H9 (cell line): ENCODE measurements around the gene JAG2. TPM values are rescaled to one million over a fixed set of nuclear protein-coding genes. Genes with fewer than 3 reads are reported as not detected.

ENCODE experiments used
- DNase-seq: peaks from one replicate; pipeline ENCODE4 v3.0.0-alpha.2; 2017
- H2AFZ ChIP-seq: one replicate; pipeline ENCODE4 v1.6.1; 2013; ENCODE audit warnings: mild to moderate bottlenecking, low read length, control low read depth, moderate library complexity
- H2AK5ac ChIP-seq: 2 replicates; pipeline ENCODE4 v1.6.1; 2013; ENCODE audit warnings: low read length, control low read depth, mixed read lengths; ENCODE audit not compliant: insufficient read length
- H2BK120ac ChIP-seq: one replicate; pipeline ENCODE4 v1.6.1; 2013; ENCODE audit warnings: low read depth, mild to moderate bottlenecking, low read length, control low read depth, inconsistent platforms; ENCODE audit not compliant: poor library complexity, severe bottlenecking
- H2BK12ac ChIP-seq: 2 replicates; pipeline ENCODE4 v1.6.1; 2013; ENCODE audit warnings: low read length, control low read depth, mixed read lengths, low read depth; ENCODE audit not compliant: insufficient read length
- H2BK15ac ChIP-seq: 2 replicates; pipeline ENCODE4 v1.6.1; 2013; ENCODE audit warnings: low read depth, low read length, control low read depth
- H2BK20ac ChIP-seq: one replicate; pipeline ENCODE4 v1.6.1; 2013; ENCODE audit warnings: low read depth, mild to moderate bottlenecking, low read length, control low read depth, inconsistent platforms; ENCODE audit not compliant: poor library complexity, severe bottlenecking
- H2BK5ac ChIP-seq: 2 replicates; pipeline ENCODE4 v1.6.1; 2013; ENCODE audit warnings: low read length, control low read depth, mixed read lengths; ENCODE audit not compliant: insufficient read length
- H3K14ac ChIP-seq: 2 replicates; pipeline ENCODE4 v1.6.1; 2013; ENCODE audit warnings: low read length, control low read depth; ENCODE audit not compliant: insufficient read depth
- H3K18ac ChIP-seq: 2 replicates; pipeline ENCODE4 v1.6.1; 2013; ENCODE audit warnings: low read depth, mild to moderate bottlenecking, mixed read lengths, low read length, control low read depth; ENCODE audit not compliant: insufficient read length
- H3K23ac ChIP-seq: 2 replicates; pipeline ENCODE4 v1.6.1; 2013; ENCODE audit warnings: low read length, control low read depth, mixed read lengths, low read depth; ENCODE audit not compliant: insufficient read length
- H3K23me2 ChIP-seq: 2 replicates; pipeline ENCODE4 v1.6.1; 2013; ENCODE audit warnings: low read depth, mild to moderate bottlenecking, mixed read lengths, low read length, control low read depth; ENCODE audit not compliant: insufficient read length, poor library complexity, severe bottlenecking
- H3K27ac ChIP-seq: 2 replicates; pipeline ENCODE4 v1.5.1; 2013; ENCODE audit warnings: low read length, control low read depth, mixed read lengths, low read depth; ENCODE audit not compliant: insufficient read length
- H3K27me3 ChIP-seq: 2 replicates; pipeline ENCODE4 v1.6.1; 2013; ENCODE audit warnings: low read length, control low read depth, inconsistent platforms; ENCODE audit not compliant: insufficient read depth
- H3K4ac ChIP-seq: 2 replicates; pipeline ENCODE4 v1.6.1; 2013; ENCODE audit warnings: low read depth, mild to moderate bottlenecking, control low read depth, inconsistent platforms, low read length, moderate library complexity
- H3K4me1 ChIP-seq: 2 replicates; pipeline ENCODE4 v1.6.1; 2013; ENCODE audit warnings: low read length, control low read depth, inconsistent platforms; ENCODE audit not compliant: insufficient read depth
- H3K4me2 ChIP-seq: 2 replicates; pipeline ENCODE4 v1.6.1; 2013; ENCODE audit warnings: low read length, control low read depth, mixed read lengths; ENCODE audit not compliant: insufficient read length, insufficient read depth
- H3K56ac ChIP-seq: 2 replicates; pipeline ENCODE4 v1.6.1; 2013; ENCODE audit warnings: low read depth, mild to moderate bottlenecking, mixed read lengths, low read length, control low read depth; ENCODE audit not compliant: insufficient read length
- H3K79me1 ChIP-seq: 2 replicates; pipeline ENCODE4 v1.6.1; 2013; ENCODE audit warnings: low read depth, mild to moderate bottlenecking, moderate library complexity, low read length, control low read depth, inconsistent platforms; ENCODE audit not compliant: insufficient read depth, poor library complexity, severe bottlenecking
- H3K79me2 ChIP-seq: 2 replicates; pipeline ENCODE4 v1.6.1; 2013; ENCODE audit warnings: low read length, control low read depth, inconsistent platforms; ENCODE audit not compliant: insufficient read depth
- H3K9ac ChIP-seq: 2 replicates; pipeline ENCODE4 v1.6.1; 2013; ENCODE audit warnings: low read length, control low read depth, mixed read lengths; ENCODE audit not compliant: insufficient read length; ENCODE audit errors: extremely low read depth
- H3K9me3 ChIP-seq: one replicate; pipeline ENCODE4 v1.6.1; 2013; ENCODE audit warnings: low read depth, low read length, inconsistent platforms; ENCODE audit not compliant: control insufficient read depth
- H3T11ph ChIP-seq: one replicate; pipeline ENCODE4 v1.6.1; 2013; ENCODE audit warnings: mild to moderate bottlenecking, low read length, control low read depth, inconsistent platforms
- H4K20me1 ChIP-seq: one replicate; pipeline ENCODE4 v1.6.1; 2013; ENCODE audit not compliant: control insufficient read depth, insufficient read length, insufficient read depth
- H4K5ac ChIP-seq: 2 replicates; pipeline ENCODE4 v1.6.1; 2013; ENCODE audit warnings: low read depth, mild to moderate bottlenecking, mixed read lengths, low read length, control low read depth; ENCODE audit not compliant: insufficient read length
- H4K8ac ChIP-seq: replicated peaks from 2 replicates; pipeline ENCODE4 v1.6.1; 2013; ENCODE audit warnings: low read length, control low read depth, mixed read lengths, low read depth; ENCODE audit not compliant: insufficient read length
- H4K91ac ChIP-seq: 2 replicates; pipeline ENCODE4 v1.6.1; 2013; ENCODE audit warnings: low read depth, mild to moderate bottlenecking, moderate library complexity, mixed read lengths, low read length, control low read depth; ENCODE audit not compliant: insufficient read length
- H3K27ac Mint-ChIP-seq, 3 experiments: 2 replicates in 2 of 3; 3 replicates in 1 of 3; pipeline ENCODE4 v1.8.0; 2020 to 2021; ENCODE audit warnings: mixed read lengths in 3 of 3, mild to moderate bottlenecking in 1 of 3, moderate library complexity in 1 of 3
- H3K27me3 Mint-ChIP-seq: 2 replicates; pipeline ENCODE4 v1.8.0; 2021; ENCODE audit warnings: low read depth, mild to moderate bottlenecking, moderate library complexity, mixed read lengths
- H3K36me3 Mint-ChIP-seq, 3 experiments: 2 replicates in 2 of 3; 3 replicates in 1 of 3; pipeline ENCODE4 v1.8.0; 2020 to 2021; ENCODE audit warnings: low read depth in 3 of 3, mixed read lengths in 3 of 3; ENCODE audit not compliant: insufficient read depth in 1 of 3
- H3K4me1 Mint-ChIP-seq, 2 experiments: 2 replicates each; pipeline ENCODE4 v1.8.0; 2020; ENCODE audit warnings: mixed read lengths in 2 of 2
- H3K4me3 Mint-ChIP-seq, 2 experiments: 2 replicates in 1 of 2; 3 replicates in 1 of 2; pipeline ENCODE4 v1.8.0; 2020 to 2021; ENCODE audit warnings: mild to moderate bottlenecking in 2 of 2, mixed read lengths in 2 of 2, moderate library complexity in 1 of 2
- H3K9me3 Mint-ChIP-seq, 2 experiments: 2 replicates in 1 of 2; 3 replicates in 1 of 2; pipeline ENCODE4 v1.8.0; 2020; ENCODE audit warnings: mild to moderate bottlenecking in 2 of 2, mixed read lengths in 2 of 2, moderate library complexity in 1 of 2
- WGBS: extraction: QIAGEN DNeasy Blood & Tissue Kit; methylation state at CpG from one replicate; pipeline ENCODE4 v1.1.7; 2013; ENCODE audit warnings: missing lambda C conversion rate, low lambda C conversion rate, mixed read lengths; ENCODE audit not compliant: insufficient read length; ENCODE audit errors: extremely low coverage; 5-methylcytosine and 5-hydroxymethylcytosine counted together
- total RNA-seq: library from RNA; stranded (reverse); gene quantifications from 2 replicates; pipeline ENCODE4 v1.2.1, GENCODE V29; 2021
- TF ChIP-seq, protein P1 (sequence below): fragments of 200-600 bp; sonication (generic); conservative IDR thresholded peaks from 3 replicates; pipeline ENCODE4 v1.8.0; 2021; ENCODE audit warnings: antibody characterized with exemption, mild to moderate bottlenecking

The JAG2 gene
- total RNA-seq, 1 experiment from 2014 or later, result 11.4 TPM

DNA sequence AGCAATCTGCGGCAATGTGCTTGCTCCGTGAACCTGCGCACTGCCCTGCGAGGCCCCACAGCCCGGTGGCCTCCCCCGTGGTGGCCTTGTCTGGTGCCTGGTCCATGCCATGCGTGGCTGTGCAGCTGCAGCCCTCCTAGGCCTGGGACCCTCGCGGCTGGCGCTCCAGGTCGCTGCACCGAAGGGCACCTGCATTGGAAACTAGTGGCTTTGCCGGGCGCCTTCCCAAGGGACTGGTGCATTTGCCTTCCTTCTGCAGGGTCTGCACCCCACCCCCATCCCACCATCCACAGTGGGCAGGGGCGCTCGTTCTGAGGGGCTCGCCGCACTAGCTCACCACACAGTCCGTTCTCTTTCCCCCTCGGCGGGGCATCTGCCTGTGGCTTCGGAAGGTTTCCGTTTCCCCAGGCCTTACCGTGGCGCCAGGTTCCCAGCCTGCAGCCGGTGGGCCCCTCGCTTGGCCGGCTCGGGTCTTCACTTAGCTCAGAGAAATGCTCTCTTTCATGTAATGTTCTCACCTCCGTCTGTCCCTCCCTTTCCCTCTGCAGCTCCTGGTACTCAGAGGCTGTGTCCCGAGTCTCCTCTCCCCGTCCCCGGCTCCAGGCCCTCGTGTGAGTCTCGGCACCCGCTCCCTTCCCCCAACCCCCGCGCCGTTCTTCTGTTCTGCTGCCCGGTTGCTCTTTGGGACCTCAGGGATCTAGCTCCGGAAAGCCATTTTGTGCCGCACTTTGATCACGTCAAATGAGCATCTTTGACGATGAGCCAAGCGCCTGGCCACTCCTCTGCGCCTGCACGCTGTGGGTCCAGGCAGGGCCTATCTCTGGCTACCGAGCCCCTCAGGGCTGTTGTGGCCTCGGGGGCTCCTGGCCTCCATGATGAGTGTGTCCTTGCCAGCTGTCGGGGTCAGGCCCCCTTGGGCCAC is 31.9 kb downstream of the JAG2 start:
- H3K79me1 ChIP-seq, result no peaks in the 10 kb centered on the region
- H3K23me2 ChIP-seq, result no peaks in the 10 kb centered on the region
- H3K27ac ChIP-seq, result no peak overlapping the region
- H3K23ac ChIP-seq, result no peak overlapping the region
- no peak overlapping the region for H2BK120ac ChIP-seq
- TF ChIP-seq, protein P1, sequence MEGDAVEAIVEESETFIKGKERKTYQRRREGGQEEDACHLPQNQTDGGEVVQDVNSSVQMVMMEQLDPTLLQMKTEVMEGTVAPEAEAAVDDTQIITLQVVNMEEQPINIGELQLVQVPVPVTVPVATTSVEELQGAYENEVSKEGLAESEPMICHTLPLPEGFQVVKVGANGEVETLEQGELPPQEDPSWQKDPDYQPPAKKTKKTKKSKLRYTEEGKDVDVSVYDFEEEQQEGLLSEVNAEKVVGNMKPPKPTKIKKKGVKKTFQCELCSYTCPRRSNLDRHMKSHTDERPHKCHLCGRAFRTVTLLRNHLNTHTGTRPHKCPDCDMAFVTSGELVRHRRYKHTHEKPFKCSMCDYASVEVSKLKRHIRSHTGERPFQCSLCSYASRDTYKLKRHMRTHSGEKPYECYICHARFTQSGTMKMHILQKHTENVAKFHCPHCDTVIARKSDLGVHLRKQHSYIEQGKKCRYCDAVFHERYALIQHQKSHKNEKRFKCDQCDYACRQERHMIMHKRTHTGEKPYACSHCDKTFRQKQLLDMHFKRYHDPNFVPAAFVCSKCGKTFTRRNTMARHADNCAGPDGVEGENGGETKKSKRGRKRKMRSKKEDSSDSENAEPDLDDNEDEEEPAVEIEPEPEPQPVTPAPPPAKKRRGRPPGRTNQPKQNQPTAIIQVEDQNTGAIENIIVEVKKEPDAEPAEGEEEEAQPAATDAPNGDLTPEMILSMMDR, result no peak
- Mint-ChIP-seq H3K4me1 (peaks cover 0 to 4% of the 10 kb centered on the region in 2 experiments; a peak in 1 of 4 replicates), H3K9me3 (peaks cover 14 to 18% of the 10 kb centered on the region in 2 experiments), H3K36me3 (peaks cover 0 to 18% (median 6%) of the 10 kb centered on the region in 3 experiments; a peak in 4 of 7 replicates), H3K27me3 (peaks cover 7% of the 10 kb centered on the region), H3K27ac (no peak overlapping the region), H3K4me3 (no peak overlapping the region)
- H3K56ac ChIP-seq, result no peak overlapping the region
- H3K14ac ChIP-seq, result no peak overlapping the region; the same call in 1 of the 2 replicates
- WGBS, result no CpG with 5 or more reads among the region's 50 CpGs
- no peak overlapping the region for H2BK20ac ChIP-seq
- no peaks in the 10 kb centered on the region for H3K9me3 ChIP-seq
- peak; percentile 39 for DNase-seq
- no peak overlapping the region for H3K4ac ChIP-seq
- H2AK5ac ChIP-seq, result no peak overlapping the region
- H3K79me2 ChIP-seq, result no peaks in the 10 kb centered on the region
- H2BK15ac ChIP-seq, result no peak overlapping the region
- H3K4me1 ChIP-seq, result no peaks in the 10 kb centered on the region
- H2BK5ac ChIP-seq, result no peak overlapping the region
- H3K18ac ChIP-seq, result no peak overlapping the region
- H4K20me1 ChIP-seq, result no peaks in the 10 kb centered on the region
- H3T11ph ChIP-seq, result no peak overlapping the region
- H3K27me3 ChIP-seq, result no peaks in the 10 kb centered on the region
- H3K4me2 ChIP-seq, result no peak overlapping the region
- no peak overlapping the region for H3K9ac ChIP-seq
- H4K91ac ChIP-seq, result no peak overlapping the region
- no peak overlapping the region for H4K5ac ChIP-seq
- no peak overlapping the region for H4K8ac ChIP-seq
- no peak overlapping the region for H2AFZ ChIP-seq
- H2BK12ac ChIP-seq, result no peak overlapping the region
